Measurements from ENCODE around the gene NKX6-1.

GRCh38 chr4:84530871-84531270, 31.8 kb upstream of the NKX6-1 start:
- TF ChIP-seq POLR2AphosphoS5 (IDR thresholded peaks at IDR 0.05) (no peak), CTCF (IDR thresholded peaks at IDR 0.05 in 8 of 11, conservative IDR thresholded peaks at IDR 0.05 in 3 of 11) (no peak)

Data from spleen (tissue), 7 donors.